GM20431 (cell line): ENCODE measurements around the gene TBX6.

Source experiments
- in situ Hi-C: fragments of 300-500 bp; cut with MseI, MboI; formaldehyde crosslinking; loops from one replicate; pipeline ENCODE4 v1.15.0; 2020; ENCODE audit warnings: low sequenced_read_pairs; ENCODE audit not compliant: unreplicated experiment

Gene TBX6

GRCh38 chr16:30114833-30115232 is 23.1 kb upstream of the TBX6 start:
- in situ Hi-C loops: loop anchor here (25.0 kb wide), 1 partner anchor 247 kb away; the partner anchor contains the start of genes CD2BP2, MYL11 and TBC1D10B

DNA sequence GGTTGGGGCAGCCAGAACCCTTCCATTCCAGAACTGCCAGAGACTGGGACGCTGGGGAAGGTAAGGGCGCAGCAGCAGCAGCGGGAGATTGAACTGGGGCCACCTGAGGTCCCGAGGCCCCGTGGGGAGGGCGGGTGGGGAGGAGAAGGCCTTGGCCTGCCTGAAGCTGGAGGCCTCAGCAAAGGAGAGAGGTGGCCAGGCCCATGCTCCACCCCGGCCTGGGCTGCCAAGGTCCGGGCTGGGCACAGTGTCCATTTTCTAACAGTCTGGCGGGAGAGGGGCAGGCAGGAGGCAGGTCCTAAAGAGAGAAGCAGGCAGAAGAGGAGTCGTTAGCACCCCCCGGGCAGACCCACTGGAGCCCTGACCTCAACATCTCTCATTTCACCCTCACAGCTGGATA is 22.7 kb upstream of the TBX6 start:
- in situ Hi-C loops: loop anchor here (25.0 kb wide), 1 partner anchor 248 kb away; the partner anchor contains the start of genes CD2BP2, MYL11 and TBC1D10B

GRCh38 chr16:30113711-30114333 is 22.1 kb upstream of the TBX6 start:
- in situ Hi-C loops: loop anchor here (25.0 kb wide), 1 partner anchor 248 kb away; the partner anchor contains the start of genes CD2BP2, MYL11 and TBC1D10B

DNA sequence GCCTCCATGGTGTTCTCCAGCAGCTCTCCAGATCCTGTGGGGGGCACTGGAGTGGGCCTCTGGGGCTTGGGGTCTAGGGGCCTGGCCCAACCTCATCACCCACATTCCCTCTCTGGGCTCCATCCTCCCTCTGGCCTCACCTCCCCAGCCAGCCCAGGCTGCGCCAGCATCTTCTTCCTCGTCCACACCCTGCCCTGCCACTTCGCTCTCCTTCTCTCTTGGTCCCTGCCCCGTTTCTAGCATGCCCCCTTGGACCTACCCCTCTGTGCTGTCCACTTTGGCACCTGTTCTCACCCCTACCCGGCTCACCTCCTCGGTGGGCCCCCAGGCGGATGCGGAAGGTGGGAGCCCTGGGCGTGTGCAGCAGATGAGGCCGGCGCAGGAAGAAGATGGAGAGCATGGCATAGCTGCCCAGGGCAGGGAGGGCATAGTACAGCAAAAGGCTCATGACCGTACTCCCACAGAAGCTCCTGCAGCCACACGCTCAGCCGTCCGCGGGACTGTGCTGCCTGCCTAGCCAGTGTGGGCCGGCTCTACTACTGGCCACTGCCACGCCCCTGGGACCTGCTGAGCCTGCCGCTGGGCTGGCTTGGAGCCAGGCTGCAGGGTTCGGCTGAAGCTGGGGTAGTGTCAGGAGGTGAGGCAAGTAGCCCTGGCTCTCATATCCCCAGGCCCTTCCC is 21.4 kb upstream of the TBX6 start, which contains the start of gene GDPD3:
TSS of gene GDPD3 (minus strand) at position 507 of the 680 bp plus-strand sequence. CDS start at position 448, 59 bp downstream.
- in situ Hi-C loops: loop anchor here (25.0 kb wide), 1 partner anchor 249 kb away; the partner anchor contains the start of genes CD2BP2, MYL11 and TBC1D10B

- in situ Hi-C loops: loop anchor here (25.0 kb wide), 1 partner anchor 250 kb away; the partner anchor contains the start of genes CD2BP2, MYL11 and TBC1D10B
Measured at GRCh38 chr16:30112197-30113030, 20.7 kb upstream of the TBX6 start.

DNA sequence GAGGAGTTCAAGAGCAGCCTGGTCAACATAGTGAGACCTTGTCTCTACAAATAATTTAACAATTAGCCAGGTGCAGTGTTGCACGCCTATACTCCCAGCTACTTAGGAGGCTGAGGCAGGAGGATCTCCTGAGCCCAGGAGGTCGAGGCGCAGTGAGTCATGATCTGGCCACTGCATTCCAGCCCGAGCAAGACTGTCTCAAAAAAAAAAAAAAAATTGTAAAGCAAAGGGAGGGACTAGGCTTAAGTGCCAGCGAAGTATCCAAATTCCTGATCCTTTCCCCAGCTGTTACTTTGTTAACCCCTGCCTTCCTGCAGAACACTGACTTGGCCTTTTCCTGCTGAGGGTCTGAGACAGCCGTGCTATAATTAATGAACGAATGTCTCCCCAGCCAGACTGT is 18.9 kb upstream of the TBX6 start:
- in situ Hi-C loops: loop anchor here (25.0 kb wide), 1 partner anchor 252 kb away; the partner anchor contains the start of genes CD2BP2, MYL11 and TBC1D10B

DNA sequence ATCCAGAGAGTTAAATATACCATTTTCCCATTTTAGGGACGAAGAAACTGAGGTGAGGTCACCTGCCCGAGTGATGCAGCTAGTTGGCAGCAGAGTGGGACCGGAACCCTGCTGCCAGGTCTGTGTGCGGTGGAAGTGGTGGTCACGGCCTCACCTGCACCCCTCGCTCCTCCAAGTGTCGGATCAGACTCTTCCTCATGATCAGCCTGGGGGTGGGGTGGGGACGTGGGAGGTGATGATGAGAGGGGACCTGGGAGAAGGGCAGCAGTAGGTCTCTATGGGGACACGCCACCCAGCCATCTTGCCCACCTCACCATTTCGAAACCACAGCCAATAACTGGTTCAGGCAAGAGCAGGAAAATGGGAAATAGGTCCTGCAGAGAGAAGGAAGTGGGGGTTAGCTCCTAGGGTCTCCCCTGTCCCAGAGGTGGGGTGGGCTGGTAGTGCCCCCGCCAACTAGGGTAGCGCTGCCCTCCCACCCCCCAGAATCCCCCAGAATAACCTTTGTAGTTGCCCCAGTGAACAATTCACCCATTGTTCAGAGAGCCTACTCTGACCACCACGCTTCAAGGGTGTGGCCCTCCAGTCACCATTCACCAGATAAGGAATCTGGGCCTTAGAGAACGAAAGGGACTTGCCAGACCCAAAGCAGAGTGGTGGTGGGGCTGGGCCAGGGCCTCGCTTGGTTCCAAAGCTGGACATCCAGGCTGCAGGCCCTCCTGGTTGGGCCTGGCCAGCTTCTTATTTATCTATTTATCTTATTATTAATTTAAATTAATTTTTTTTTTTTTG is 16.5 kb upstream of the TBX6 start:
- in situ Hi-C loops: loop anchor here (25.0 kb wide), 1 partner anchor 254 kb away; the partner anchor contains the start of genes CD2BP2, MYL11 and TBC1D10B

- in situ Hi-C loops: loop anchor here (25.0 kb wide), 1 partner anchor 258 kb away; the partner anchor contains the start of genes CD2BP2, MYL11 and TBC1D10B
Measured at GRCh38 chr16:30104492-30104891, 12.8 kb upstream of the TBX6 start.

GRCh38 chr16:30104090-30104489 is 12.4 kb upstream of the TBX6 start:
- in situ Hi-C loops: loop anchor here (25.0 kb wide), 1 partner anchor 258 kb away; the partner anchor contains the start of genes CD2BP2, MYL11 and TBC1D10B

DNA sequence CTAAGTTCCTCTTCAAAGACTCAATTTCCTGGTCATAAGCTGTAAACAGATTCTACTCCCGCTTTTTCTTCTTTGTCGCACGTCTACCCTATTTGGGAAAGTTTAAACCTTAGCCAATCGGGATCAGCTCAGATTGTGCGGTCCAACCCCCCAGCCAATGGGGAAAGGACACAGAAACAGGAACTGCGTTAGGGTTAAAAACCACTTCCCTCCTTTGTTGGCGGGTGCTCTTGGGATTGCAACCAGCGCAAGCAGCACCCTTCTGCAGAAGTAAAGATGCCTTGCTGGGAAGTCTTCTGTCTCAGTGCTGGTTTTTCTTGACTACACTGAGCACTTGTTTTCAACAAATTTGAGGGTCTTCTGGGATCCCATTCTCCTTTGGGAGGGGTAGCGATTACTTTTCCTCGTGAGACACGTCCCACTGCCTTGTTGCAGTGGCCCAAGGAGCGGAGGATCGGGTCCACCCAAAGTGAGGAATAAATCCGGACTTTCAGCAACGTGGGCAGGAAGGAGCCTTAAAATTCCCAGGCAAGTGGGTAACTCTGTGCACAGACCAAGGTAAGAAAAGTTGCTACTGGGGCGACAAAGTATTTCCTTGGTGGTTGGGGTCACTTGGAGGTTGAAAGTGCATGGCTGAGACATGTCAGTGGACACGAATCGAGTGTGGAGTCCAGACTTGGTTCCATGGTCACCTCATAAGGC is 5.3 kb upstream of the TBX6 start:
- in situ Hi-C loops: no loop called here

DNA sequence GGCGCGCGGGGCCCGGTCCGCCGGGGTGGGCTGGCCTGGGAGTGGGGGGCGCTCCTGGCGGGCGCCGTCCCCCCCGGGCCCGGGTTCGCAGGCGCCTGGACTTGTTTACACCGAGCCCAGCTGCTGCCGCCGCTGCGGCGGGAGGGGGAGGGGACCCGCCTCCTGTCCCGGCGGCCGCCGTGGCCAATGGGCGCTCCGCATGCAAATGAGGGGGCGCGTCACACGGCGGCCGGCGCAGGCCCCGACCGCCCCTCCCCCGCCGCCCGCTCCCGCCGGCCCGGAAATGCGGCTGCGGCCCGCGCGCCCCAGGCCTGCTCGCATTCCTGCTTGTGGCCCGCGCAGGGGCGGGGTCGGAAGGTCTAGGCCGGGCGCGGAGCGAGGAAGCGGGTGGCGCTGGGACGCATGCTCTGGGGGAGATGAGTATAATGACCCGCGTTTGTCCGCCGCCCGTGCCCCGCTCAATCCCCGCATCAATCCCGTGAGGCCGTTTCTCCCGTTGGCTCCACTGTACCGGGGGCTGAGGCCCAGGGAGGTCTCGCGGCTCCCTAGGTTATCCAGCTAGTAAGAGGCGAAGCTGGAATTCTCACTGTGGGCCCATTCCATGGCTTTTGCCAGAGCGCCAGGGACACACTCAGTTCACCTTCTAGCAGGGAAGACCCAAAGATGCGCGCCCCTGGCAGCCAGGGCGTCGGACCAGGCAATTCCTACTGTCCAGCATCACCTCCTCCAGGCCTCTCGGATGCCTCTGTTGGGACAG is 4.6 kb upstream of the TBX6 start, which contains the start of gene YPEL3:
TSS of gene YPEL3 (minus strand) at position 109 of the 757 bp plus-strand sequence. CDS start 731 bp downstream, outside the sequence.
- in situ Hi-C loops: no loop called here

DNA sequence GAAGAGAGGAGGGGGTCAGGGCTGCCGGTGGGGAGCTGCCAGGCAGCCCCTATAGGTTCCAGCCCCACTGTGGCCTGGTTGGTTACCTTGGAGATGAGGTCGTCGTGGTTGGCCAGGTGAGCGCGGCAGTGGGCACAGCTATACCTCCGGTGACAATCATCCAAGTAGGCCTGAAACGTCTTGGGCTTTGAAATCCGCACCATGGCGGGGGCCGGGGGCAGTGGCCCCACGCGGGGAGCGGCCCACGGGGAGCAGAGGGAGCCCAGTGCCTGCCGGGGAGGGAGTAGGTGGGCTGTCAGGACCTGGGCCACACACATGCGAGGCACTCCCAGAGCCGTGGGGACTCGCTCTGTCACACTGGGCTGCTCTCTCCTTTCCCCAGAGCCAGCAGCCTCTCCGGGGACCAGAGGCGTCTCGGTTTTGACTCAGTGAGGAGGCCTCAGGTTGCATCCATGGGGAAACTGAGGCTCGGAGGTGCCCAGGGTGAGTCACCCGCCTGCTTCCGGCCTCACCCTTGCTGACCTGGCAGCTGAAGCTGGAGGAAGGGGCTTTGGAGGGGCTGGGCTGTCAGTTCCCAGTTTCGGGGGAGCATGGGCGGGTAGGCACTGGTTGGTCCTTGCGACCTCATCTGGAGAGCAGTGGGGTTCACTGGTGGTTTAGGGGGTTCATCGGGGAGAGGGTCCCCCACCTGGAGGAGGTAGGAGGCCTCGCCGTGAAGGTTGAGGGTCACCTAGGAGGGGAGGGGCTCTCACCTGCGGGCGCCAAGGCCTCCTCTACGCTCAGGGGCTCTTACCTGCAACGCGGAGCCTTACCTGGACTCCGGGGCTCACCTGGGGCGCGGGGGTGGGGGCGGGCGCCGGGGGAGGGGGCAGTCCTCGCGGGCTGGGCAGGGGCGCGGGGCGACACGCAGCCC is 3.7 kb upstream of the TBX6 start:
- in situ Hi-C loops: no loop called here

DNA sequence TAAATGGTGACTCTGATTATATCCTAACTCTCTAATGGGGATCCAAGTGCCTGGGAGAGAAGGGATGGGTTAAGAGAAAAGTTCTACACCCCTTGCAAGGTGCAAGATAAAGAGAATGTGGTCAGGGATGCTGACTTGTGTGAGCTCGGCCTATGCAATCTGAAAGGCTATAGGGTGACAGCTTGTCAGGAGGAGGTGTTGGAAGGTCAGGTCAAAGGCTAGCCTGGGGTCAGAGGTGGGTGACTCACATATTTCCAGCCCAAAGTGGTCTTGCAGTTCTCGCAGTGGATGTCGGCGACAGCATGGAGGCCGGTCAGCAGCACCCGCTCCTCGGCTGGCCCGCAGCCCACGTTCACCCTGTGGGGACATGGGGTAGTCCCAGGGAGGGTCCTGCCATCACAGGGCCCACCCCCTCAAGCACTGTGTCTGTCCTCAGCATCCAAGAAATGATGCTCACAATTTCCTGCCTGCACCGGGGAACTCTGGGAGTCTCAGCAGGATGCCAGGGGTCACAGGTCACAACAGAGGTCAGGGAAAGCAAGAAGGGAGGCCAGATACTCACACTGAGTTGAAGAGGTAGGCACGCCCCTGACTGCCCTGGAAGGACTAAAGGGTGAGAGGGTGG is 2.9 kb upstream of the TBX6 start:
- in situ Hi-C loops: no loop called here

DNA sequence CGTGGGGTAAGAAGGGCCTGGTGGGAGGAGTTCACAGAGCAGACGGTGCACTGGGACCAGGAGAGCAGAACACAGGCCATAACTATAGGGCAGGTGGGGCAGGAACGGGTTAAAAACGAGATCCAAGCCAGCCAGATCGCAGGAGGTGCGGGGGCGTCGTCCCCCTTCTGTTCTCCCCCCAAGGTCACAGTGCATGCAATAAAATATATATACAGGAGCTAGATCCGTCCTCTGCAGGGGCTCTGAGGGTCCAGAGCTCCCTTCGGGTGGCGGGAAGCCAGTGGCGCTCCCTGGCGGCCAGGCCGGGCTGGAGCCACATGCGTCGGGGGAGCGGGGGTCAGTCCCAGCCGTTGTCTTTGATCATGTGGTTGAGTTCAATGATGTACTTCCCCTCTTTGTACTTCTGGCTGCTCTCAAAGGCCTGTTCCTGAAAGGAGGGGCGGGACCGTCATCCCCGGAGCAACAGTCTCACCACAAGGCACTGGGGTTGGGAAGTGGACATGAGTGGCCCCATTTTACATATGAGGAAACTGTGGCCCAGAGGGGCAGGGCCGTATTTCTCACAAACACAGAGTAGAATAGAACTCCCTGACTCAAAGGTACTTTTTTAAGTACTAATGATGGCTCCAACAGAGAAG is 768 bp upstream of the TBX6 start:
- in situ Hi-C loops: no loop called here

- in situ Hi-C loops: no loop called here
Measured at GRCh38 chr16:30090610-30091331, 953 bp downstream of the TBX6 start.
